HG03103 (cell line): ENCODE measurements around the gene CFAP74.

Experiments
- ATAC-seq: cut with Tn5 transposase; IDR thresholded peaks from one replicate; pipeline ENCODE4 v1.9.1; 2021; ENCODE audit warnings: low read depth; ENCODE audit not compliant: unreplicated experiment

CFAP74 gene

DNA sequence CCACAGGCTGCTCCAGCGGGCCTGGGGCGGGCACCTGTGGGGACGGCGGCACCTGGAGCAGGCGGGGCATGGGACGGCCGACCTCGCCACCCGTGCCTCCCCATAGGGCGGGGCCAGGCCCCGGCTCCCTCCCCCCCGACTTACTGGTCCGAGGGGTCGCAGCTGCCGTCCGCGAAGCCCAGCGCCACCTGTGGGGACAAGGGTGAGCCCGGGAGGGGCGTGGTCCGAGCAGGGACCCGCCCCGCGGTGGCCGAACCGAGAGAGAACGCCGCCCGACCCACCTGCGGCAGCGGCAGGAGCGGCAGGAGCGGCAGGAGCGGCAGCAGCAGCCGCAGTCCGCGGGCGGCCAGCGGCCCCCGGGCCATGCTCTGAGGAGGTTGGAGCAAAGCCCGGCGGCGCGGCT lies 84.7 kb downstream of the CFAP74 start, which contains the start of gene TMEM52:
TMEM52 (minus strand) TSS at position 379 of the 403 bp plus-strand sequence; CDS start at position 365, 14 bp downstream.
- ATAC-seq: no peak

DNA sequence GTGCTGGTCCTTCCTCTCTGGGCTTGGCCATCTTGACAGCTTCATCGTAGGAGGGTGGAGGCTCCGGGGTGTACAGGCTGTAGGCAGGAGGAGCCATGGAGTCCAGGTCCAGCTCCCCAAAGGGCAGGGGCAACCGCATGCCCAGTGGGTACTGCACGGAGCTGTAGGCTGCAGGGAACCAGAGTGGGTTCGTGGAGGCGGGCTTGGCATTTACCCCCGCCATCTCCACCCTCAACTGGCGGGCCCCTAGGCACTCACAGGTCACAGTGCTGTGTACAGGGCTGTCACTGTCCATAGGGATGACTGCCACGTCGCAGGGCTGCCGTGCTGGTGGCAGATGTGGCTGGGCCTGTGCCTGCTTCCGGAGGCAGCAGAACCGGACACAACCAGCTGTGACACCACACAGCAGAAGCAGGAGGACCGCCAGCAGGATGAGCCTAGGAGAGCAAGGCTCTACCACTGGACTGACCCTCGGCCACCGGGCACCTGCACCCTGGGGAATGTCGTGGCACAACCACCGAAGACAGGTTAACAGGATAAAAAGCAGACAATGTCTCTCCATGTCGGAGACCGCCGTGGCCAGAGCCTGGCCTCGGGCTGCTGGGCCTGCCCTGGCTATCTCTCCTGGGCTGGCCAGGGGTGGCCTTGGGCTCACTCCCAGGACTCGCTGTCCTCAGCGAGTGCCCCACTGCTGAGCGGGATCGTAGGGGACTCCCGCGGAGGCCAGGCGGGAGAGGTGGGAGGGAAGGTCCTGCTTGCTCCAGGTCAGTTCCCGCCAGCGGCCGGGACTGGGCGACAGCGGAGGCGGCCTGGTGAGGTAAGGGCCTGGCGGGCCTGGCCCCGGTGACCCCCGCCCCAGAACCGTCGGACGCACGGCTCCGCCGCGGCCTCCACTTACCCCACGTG lies 85.3 kb downstream of the CFAP74 start:
- ATAC-seq: no peak

DNA sequence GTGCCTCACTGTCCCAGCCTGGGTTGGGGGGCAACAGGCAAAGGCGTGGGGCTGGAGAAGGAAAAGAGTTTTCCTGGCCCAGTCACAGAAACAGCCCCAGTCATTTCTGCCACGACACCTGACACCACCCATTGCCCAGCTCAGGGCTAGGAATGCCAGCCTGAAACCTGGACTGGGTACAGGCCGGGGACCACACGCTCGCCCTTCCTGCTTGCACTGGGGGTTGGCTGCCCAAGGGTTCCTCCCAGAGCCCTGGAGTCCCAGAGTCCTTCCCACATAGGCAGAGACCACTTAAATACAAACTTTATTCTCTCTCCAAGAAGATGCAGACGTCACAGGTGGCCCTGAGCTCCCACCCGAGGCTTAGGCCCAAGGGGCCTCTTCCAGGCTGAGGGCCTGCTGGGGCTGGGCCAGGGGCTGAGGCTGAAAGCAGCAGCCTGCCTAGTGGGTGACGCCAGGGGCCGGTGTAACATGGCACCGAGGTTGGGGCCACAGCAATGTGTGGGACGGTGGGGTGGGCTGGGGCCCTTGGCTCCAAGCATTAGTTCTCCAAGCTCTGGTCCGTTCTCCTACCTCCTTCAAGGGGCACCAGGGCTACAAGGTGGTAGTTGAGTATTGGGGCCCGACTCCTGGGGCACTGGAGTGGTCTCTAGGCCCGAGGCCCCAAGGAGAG lies 86.1 kb downstream of the CFAP74 start:
- ATAC-seq: no peak

DNA sequence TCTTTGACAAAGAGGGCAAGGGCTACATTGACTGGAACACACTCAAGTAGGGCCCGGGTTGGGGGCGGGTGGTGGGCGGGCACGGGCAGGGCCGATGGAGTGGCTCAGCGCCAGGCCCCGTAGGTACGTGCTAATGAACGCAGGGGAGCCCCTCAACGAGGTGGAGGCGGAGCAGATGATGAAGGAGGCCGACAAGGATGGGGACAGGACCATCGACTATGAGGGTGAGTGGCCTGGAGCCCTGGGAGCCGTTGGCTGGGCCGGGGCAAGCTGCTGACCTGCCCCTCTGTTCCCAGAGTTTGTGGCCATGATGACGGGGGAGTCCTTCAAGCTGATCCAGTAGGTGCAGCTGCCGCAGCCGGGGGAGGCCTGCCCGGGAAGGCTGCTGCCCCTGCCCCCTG lies 86.7 kb downstream of the CFAP74 start:
- ATAC-seq: no peak

DNA sequence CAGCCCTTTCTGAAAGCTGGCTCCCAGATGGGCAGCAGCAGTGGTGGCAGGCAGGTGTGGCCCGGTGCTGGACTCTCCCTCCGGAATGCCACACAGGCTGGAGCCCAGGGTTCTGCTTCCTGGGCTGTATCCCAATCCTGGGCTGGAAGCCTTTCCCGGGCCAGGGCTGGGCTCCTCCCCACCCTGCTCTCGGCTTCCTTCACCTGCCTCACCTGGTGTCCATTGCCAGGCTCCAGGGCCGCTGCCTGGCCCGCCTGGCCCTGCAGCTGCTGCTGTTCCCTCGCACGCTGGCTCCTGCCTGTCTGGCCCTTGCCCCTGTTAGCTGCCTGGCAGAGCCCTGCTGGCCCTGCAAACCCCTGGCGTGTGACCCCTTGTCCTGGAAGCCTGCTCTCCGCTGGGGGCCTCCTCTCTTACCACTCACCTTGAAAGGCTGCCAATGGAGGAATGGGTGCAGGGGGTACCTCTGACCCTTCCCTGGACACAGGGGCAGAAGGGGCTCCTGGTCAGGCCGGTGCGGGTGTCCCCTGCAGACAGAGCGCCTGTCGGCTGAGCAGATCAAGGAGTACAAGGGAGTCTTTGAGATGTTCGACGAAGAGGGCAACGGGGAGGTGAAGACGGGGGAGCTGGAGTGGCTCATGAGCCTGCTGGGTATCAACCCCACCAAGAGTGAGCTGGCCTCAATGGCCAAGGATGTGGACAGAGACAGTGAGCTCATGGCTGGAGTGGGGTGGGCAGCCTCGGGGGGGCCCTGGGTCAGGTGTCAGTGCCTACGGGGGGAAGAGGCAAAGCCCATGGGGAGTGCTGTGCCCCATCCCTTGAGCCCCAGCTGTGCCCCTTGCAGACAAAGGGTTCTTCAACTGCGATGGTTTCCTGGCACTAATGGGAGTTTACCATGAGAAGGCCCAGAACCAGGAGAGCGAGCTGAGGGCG lies 87.4 kb downstream of the CFAP74 start:
- no peak for ATAC-seq

DNA sequence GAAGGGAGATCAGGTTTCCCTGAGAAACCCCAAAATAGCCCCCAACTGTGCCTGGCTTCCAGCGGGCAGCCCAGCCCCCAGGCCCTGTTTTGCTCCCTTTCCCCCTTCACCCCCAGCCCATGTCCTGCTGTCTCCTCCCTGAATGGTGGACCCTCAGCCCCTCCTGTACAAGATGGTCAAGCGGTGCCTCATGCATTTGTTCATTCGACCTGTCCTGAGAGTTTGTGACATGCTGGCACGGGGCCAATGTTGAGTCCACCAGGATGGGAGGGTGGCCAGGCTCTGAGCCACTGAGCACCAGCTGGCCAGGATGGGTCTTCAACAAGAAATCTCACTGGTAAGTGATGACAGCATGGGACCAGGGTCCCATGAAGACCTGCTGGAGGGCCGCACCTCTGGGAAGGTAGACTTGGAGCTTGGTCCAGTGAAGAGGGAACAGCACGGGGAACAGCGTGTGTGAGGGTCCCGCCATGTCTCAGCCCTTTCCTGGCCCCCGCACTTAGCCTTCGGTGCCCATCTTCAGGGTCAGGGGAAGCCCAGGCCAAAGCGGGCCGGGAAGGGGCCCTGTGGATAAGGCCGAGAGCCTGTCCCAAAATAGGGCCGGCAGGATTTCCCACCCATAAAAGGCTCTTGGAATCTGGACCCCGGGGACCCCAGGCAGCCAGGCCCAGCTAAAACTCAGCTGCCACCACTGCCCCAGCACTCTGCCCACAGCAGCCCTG lies 88.5 kb downstream of the CFAP74 start, which contains the start of gene CALML6:
CALML6 (plus strand) TSS at position 290 of the 722 bp plus-strand sequence; CDS start at position 311, 21 bp downstream.
- ATAC-seq: no peak

DNA sequence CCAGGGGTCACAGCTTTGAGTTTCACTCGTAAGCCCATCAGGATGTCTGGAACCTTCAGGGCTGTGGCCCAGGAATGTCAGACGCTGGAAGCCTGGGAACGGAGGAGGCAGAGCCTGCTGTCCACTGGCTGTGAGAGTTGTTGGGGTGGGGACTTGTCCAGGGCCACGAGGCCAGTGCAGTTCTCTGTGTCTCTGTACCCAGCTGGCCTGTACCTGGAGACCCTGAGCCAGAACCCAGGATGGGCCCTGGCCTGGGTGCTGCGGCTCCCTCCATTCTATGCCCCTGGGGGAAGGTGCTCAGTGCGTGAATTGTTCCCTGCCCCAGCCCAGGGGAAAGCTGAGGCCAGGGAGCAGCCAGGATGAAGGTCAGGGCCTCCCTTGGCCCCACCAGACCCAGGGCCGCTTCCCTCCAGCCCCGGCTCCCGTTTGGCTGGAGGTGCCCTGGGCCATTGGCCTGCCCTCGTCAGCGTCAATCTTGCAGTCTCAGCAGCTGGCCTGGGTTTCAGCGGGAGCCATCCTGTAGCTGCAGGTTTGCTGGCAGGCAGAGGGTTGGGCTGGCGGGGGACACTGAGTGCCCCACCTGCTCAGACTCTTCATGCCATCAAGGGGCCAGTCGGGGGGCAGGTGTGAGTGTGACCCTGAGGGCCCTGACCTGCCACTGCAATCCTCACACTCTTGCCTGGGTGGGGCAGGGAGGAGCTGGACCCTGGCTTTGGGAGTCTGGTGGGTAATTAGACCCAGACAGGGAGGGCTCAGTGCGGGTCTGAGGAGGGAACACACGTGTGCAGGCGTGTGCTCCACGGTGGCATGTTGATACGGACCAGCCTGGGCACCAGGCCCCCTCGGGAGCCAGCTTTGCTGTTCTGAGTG lies 89.2 kb downstream of the CFAP74 start:
- no peak for ATAC-seq

DNA sequence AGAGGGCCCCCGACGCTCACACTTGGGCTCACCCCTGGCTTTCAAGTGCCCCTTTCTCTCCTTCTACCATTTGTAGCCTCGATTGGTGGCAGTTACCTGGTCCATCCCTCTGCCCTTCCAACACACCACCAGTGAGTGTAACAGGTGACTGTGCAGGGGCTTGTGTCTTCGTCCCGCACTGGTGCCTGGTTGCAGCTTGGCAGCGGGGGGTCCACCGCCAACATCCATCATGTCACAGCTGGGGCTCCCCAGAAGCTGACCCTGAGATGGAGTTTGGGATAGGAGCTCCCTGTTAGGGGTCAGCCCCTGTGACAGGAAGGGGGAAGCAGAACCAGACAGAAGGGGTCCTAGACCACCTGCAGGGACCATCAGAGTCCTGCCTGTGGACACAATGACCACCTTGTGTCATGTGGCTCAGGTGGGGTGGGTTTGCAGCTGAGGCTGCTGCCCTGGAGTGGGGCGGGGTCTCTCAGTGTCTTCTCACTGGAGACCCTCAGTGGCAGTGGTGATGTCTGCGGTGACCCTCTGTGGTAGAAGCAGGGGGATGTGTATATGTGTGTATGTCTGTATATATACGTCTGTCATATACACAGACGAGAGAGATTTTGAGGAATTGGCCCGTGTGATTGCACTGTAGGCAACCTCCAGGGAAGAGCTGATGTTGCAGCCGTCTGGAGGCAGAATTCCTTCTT lies 92.1 kb downstream of the CFAP74 start:
- no peak for ATAC-seq

DNA sequence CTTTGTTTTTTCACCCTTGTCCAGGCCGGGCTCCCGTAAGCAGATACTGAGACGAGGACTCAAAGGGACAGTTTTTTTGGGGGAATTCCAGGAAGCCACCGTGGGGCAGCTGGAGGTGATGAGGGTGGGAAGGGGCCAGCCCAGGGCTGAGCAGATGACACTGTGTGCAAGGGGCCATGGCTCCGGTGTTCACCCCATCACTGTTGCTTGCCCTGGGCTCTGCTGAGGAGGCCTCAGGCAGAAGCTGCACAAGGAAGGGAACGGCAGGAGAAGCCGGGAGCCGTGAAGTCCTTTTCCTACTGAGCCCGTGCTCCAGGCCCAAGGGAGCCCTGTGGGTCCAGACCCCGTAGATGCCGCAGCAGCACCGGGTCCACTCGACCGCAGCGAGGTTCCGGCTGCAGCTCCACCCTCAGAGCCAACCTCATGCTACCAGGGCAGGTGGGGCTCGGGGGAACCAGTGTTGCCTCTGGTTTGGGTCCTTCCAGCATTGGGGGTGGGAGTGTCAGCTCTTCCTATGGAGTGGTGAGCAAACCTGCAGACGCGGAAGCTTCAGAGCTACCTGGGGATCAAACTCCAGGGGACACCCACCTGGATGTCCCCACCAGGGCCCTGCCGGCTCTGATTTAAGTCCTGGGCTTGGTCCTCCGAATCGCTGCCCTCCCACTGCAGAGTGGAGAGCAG lies 92.8 kb downstream of the CFAP74 start:
- no peak for ATAC-seq

DNA sequence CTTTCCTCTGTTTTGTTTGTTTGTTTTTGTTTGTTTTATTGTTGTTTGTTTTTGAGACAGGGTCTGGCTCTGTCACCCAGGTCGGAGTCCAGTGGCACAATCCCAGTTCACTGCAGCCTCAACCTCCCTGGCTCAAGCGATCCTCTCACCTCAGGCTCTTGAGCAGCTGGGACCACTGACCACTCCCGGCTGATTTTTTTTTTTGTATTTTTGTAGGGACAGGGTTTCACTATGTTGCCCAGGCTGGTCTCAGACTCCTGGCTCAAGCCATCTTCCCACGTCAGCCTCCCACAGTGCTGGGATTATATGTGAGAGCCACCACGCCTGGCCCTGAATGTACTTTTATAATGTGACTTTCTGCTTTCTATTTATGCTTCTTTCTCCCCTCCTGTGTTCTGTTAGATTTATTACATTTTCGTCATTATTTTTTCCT lies 93.5 kb downstream of the CFAP74 start:
- ATAC-seq: no peak

DNA sequence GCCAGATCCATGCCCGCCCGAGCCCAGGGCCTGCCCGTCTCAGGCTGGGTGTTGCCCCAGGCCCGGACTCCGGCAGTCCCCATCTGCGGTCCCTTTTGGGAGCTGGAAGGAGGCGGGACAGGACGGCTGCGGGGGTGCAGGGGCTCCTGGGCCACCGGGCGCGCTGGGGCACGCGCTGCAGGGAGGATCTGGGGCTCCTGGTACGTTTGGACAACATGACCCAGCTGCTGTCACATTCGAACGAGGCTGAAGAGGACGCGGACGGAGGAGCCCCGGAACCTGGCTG lies 95.1 kb downstream of the CFAP74 start:
- no peak for ATAC-seq

DNA sequence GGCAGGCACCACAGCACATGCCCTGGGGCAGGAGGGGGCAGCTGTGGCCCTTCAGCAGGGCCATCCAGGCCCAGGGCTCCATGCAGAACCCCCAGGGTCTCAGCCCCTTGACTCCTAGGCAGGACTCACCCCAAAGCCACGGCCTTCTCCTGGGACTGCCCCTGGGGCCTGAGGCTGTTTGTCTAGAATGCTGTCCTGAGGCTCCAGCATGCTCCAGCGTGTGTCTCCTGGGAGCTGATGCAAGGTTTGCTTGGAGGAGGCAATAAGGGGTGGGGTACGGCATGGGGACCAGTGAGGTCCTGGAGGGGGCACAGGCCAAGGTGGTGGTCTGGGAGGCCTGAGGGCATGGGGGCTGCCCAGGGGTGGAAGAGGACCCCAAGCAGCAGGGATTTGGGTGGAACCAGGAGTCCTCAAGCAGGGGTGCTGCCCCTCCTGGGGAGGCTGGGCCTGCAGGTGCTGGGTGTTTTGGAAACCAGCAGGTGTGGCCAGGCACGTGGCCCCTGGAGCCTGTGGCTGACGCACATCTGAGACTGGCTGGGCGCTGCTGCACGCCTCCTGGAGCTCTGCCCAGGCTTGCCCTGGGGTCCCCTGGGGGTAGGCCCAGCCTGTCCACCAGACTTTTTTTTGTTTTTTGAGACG lies 96.4 kb downstream of the CFAP74 start:
- no peak for ATAC-seq

DNA sequence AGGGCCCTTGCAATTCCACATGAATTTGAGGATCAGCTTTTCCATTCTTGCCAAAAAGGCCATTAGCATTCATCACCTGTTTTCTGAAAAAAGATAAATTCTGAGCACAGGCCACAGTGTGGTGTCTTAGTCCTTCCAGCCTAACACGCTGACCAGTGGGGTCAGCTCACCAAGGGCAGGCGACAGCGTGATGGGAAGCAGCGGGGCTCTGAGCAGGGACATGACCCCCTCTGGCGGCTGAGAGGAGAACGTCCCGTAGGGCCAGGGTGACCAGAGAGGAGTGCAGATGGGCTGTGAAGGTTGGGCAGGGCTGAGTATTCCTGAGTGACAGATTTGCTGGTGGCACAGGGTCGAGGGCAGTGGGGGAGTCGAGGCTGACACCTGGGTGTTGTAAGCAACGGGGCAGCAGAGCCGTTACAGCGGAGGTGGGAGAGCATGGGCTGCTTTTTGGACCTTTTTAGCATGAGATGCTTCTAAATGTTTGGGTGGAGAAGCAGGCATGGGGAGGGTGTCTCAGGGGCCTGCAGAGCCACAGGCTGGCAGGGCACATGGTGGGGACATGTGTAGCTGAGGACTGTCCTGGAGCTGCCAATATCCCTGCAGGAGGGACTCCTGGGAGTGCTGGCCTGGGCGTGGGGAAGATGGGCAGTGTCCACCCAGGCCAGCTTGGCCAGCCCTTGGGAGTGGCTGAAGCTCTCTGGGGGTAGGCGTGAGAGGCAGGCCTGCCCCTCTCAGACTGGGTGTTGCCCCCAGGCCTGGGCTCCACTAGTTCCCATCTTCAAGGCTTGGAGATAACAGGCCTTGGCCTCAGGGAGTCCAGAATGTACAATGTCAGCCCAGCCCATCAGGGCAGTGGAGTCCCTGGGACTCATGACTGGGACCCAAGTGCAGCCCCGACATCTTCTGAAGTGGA lies 97.1 kb downstream of the CFAP74 start:
- no peak for ATAC-seq

DNA sequence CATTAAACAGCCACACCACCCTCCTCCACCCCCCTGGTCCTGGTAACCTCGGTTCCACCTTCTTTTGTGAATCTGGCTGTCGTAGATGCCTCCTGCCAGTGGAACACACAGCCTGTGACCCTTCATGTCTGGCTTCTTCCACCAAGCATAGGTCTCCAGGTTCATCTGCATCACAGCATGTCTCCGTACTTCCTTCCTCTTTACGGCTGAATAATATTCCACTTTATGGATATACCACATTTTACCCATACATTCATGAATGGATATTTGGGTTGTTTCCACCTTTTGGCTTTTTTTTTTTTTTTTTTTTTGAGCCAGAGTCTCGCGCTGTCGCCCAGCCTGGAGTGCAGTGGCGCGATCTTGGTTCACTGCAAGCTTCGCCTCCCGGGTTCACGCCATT lies 100.4 kb downstream of the CFAP74 start:
- ATAC-seq: no peak

DNA sequence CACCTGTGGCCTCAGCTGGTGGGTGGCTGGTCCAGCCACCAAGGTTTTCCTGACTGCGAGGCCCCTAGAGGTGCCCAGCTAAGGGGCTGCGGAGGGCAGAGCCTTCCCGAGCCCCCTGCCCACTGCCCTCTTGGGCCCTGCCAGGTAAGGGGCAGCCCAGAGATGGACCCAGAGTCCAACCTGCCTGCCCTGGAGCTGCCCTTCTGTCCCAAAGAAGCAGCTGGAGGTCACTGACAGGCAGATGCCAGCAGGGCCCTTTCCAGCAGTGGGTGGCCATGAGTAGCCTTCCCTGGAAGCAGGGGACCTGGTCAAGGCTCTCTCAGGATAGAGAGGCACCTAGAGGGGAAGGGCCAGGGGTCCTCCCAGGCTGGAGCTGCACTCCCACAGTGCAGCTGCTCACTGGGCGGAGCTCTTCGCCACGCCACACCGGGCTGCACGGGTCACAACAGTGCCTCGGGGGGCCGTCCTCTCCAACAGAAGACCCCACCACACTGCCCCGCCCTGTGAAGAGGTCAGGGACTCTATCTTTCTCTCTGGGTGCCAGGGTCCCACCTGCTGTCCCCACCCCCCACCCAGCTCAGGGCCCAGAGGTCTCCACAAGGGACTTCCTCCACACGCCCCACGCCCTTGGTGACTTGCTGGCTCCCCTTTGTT lies 101.8 kb downstream of the CFAP74 start:
- no peak for ATAC-seq
